HepG2 (cell line): ENCODE measurements around the gene SETD5. TPM values are rescaled to one million over a fixed set of nuclear protein-coding genes. Genes with fewer than 3 reads are reported as not detected.

Experiments used
- ATAC-seq: fragments of 200-7000 bp; cut with Tn5 transposase; 3 replicates; pipeline ENCODE4 v1.9.1; 2020; ENCODE audit warnings: mild to moderate bottlenecking, moderate library complexity
- BruUV-seq: library from RNA; stranded (reverse); fragments of 400-500 nt; replicated peaks from 2 replicates; lab custom pipeline; 2021; lab: Mats Ljungman, UMichigan
- CTCF ChIA-PET: fragments of 300-600 bp; formaldehyde crosslinking; extraction: SDS; loops from one replicate; lab custom pipeline; 2021; ENCODE audit warnings: low total read pairs, inconsistent platforms, low intra/inter-chr PET ratio; lab: Yijun Ruan, JAX
- POLR2A ChIA-PET: fragments of 350-600 bp; sonication (Branson Sonifier 250); formaldehyde crosslinking; loops from one replicate; lab custom pipeline; 2020; ENCODE audit warnings: antibody characterized with exemption, inconsistent platforms; lab: Yijun Ruan, JAX
- DNase-seq: peaks from one replicate; pipeline ENCODE4 v3.0.0-alpha.2; 2015; ENCODE audit warnings: low spot score
- FAIRE-seq: peaks from 3 replicates; lab custom pipeline; 2011; peaks lifted over from hg19 to GRCh38; lab: Jason Lieb, UNC
- H2AFZ ChIP-seq: one replicate; pipeline ENCODE4 v1.6.1; 2011; ENCODE audit warnings: low read length, inconsistent platforms
- H3K27ac ChIP-seq: fragments of 300-600 bp; 3 replicates; pipeline ENCODE4 v1.8.0; 2011; ENCODE audit warnings: mixed run types, mild to moderate bottlenecking, mixed read lengths, low read length, inconsistent platforms; ENCODE audit not compliant: insufficient read depth; ENCODE audit errors: extremely low read length
- H3K27me3 ChIP-seq, 2 experiments: fragments of 200-600 bp in 1 of 2; 2 replicates in 1 of 2; 3 replicates in 1 of 2; pipeline versions ENCODE4 v1.6.0 to v1.8.0; 2011; ENCODE audit warnings: low read length in 2 of 2, mild to moderate bottlenecking in 2 of 2, moderate library complexity in 2 of 2, inconsistent platforms in 1 of 2; ENCODE audit not compliant: insufficient read depth in 2 of 2, control insufficient read depth in 1 of 2
- H3K36me3 ChIP-seq, 2 experiments: fragments of 200-600 bp in 1 of 2; replicated peaks in 1 of 2; 2 replicates in 1 of 2; 3 replicates in 1 of 2; pipeline versions ENCODE4 v1.5.1 to v1.8.0; 2011; ENCODE audit warnings: low read length in 2 of 2, inconsistent platforms in 1 of 2; ENCODE audit not compliant: insufficient read depth in 2 of 2, control insufficient read depth in 1 of 2
- H3K4me1 ChIP-seq: 2 replicates; pipeline ENCODE4 v1.5.1; 2012; ENCODE audit warnings: low read length, inconsistent platforms; ENCODE audit not compliant: insufficient read depth
- H3K4me2 ChIP-seq: 2 replicates; pipeline ENCODE4 v1.6.0; 2011; ENCODE audit warnings: low read depth, low read length, inconsistent platforms
- H3K4me3 ChIP-seq, 3 experiments: fragments of 200-600 bp in 1 of 3; sonication (generic), shearing (Covaris generic) in 1 of 3; replicated peaks in 1 of 3; 2 replicates each; pipeline ENCODE4 v1.5.1; 2011 to 2016; ENCODE audit warnings: low read length in 3 of 3, inconsistent platforms in 2 of 3, low read depth in 2 of 3, mild to moderate bottlenecking in 2 of 3, control low read depth in 1 of 3, mixed read lengths in 1 of 3; ENCODE audit not compliant: insufficient read depth in 1 of 3
- H3K79me2 ChIP-seq: one replicate; pipeline ENCODE4 v1.6.1; 2011; ENCODE audit warnings: low read length, inconsistent platforms; ENCODE audit not compliant: insufficient read depth
- H3K9ac ChIP-seq: 2 replicates; pipeline ENCODE4 v1.6.0; 2011; ENCODE audit warnings: mild to moderate bottlenecking, low read depth, low read length, inconsistent platforms; ENCODE audit not compliant: insufficient read depth
- H3K9me3 ChIP-seq: 2 replicates; pipeline ENCODE4 v1.5.1; 2012; ENCODE audit warnings: mild to moderate bottlenecking, low read length
- H4K20me1 ChIP-seq: 2 replicates; pipeline ENCODE4 v1.6.0; 2011; ENCODE audit warnings: inconsistent platforms, mild to moderate bottlenecking, low read length, moderate library complexity; ENCODE audit not compliant: insufficient read depth
- CEBPB ChIP-seq: IDR thresholded peaks from 2 replicates; pipeline ENCODE4 v1.6.1; 2011; ENCODE audit warnings: low read depth, low read length, improper control_type of control experiment, borderline replicate concordance
- FUBP1 ChIP-seq: sonication (generic); formaldehyde crosslinking; IDR thresholded peaks from 2 replicates; pipeline ENCODE4 v1.5.1; 2020; ENCODE audit warnings: missing genetic modification reagents, mild to moderate bottlenecking, borderline replicate concordance
- JUND ChIP-seq: sonication (generic); formaldehyde crosslinking; IDR thresholded peaks from 2 replicates; pipeline ENCODE4 v1.8.0; 2022; ENCODE audit warnings: mild to moderate bottlenecking, missing genetic modification reagents
- MAFF ChIP-seq: IDR thresholded peaks from 2 replicates; pipeline ENCODE4 v1.6.1; 2011; ENCODE audit warnings: low read depth, low read length, improper control_type of control experiment
- MEIS2 ChIP-seq: sonication (generic); formaldehyde crosslinking; IDR thresholded peaks from 2 replicates; pipeline ENCODE4 v1.9.0; 2021; ENCODE audit warnings: mild to moderate bottlenecking, missing genetic modification reagents
- MTF2 ChIP-seq: sonication (generic); formaldehyde crosslinking; IDR thresholded peaks from 2 replicates; pipeline ENCODE4 v1.5.0; 2020; ENCODE audit warnings: missing genetic modification reagents, borderline replicate concordance
- NFE2L2 ChIP-seq: fragments of 150-350 bp; IDR thresholded peaks from 2 replicates; pipeline ENCODE4 v1.6.1; 2014; ENCODE audit warnings: low read length
- STAT6 ChIP-seq: sonication (generic); formaldehyde crosslinking; IDR thresholded peaks from 2 replicates; pipeline ENCODE4 v1.4.0; 2020; ENCODE audit warnings: missing genetic modification reagents, mild to moderate bottlenecking, borderline replicate concordance
- TP53 ChIP-seq: sonication (generic); formaldehyde crosslinking; conservative IDR thresholded peaks from 2 replicates; pipeline ENCODE4 v1.4.0; 2020; ENCODE audit warnings: missing genetic modification reagents
- ZIK1 ChIP-seq: sonication (generic); formaldehyde crosslinking; IDR thresholded peaks from 2 replicates; pipeline ENCODE4 v1.5.0; 2020; ENCODE audit warnings: mild to moderate bottlenecking, low read depth, missing genetic modification reagents, borderline replicate concordance
- ZNF331 ChIP-seq: sonication (generic); formaldehyde crosslinking; IDR thresholded peaks from 2 replicates; pipeline ENCODE4 v1.4.0; 2020; ENCODE audit warnings: missing genetic modification reagents
- ZNF382 ChIP-seq: sonication (generic); formaldehyde crosslinking; IDR thresholded peaks from 2 replicates; pipeline ENCODE4 v1.5.0; 2020; ENCODE audit warnings: missing genetic modification reagents, mild to moderate bottlenecking, borderline replicate concordance
- ZNF530 ChIP-seq: sonication (generic); formaldehyde crosslinking; IDR thresholded peaks from 2 replicates; pipeline ENCODE4 v1.5.0; 2020; ENCODE audit warnings: low read depth, mild to moderate bottlenecking, missing genetic modification reagents
- ZNF691 ChIP-seq: sonication (generic); formaldehyde crosslinking; IDR thresholded peaks from 2 replicates; pipeline ENCODE4 v1.4.0; 2020; ENCODE audit warnings: missing genetic modification reagents, low read depth, mild to moderate bottlenecking, borderline replicate concordance
- ZNF788 ChIP-seq: sonication (generic); formaldehyde crosslinking; IDR thresholded peaks from 2 replicates; pipeline ENCODE4 v1.5.0; 2020; ENCODE audit warnings: mild to moderate bottlenecking, missing genetic modification reagents, borderline replicate concordance
- ZNF800 ChIP-seq: sonication (generic); formaldehyde crosslinking; IDR thresholded peaks from 2 replicates; pipeline ENCODE4 v1.4.0; 2020; ENCODE audit warnings: missing genetic modification reagents
- WGBS: methylation state at CpG from one replicate; pipeline ENCODE4 v1.1.6; 2017; ENCODE audit warnings: low lambda C conversion rate; 5-methylcytosine and 5-hydroxymethylcytosine counted together
- in situ Hi-C: cut with HindIII; loops from 2 replicates; pipeline ENCODE4 v1.10.0; 2017; ENCODE audit warnings: low pct_unique_long_range_greater_than_20kb; ENCODE audit not compliant: extremely low pct_ligation_motif_present
- intact Hi-C: fragments of 100-400 bp; cut with micrococcal nuclease; formaldehyde crosslinking; loops from one replicate; pipeline ENCODE4 v1.10.0; 2022; ENCODE audit not compliant: unreplicated experiment
- polyA plus RNA-seq, 8 experiments: library from polyadenylated mRNA; depleted of rRNA in 3 of 8; stranded (reverse) in 7 of 8; unstranded in 1 of 8; fragments of >200 nt; fragmentation: Illumina TruSeq in 4 of 8; extraction: Trizol in 4 of 8; gene quantifications; 2 replicates each; pipeline versions ENCODE4 v1.2.1 to v1.2.3, GENCODE V29; 2011 to 2016; ENCODE audit warnings: low read depth in 4 of 8, missing spikeins in 1 of 8, mixed read lengths in 1 of 8; ENCODE audit not compliant: insufficient read depth in 1 of 8
- total RNA-seq, 5 experiments: library from RNA; depleted of rRNA; stranded (reverse); fragments of >200 nt; fragmentation: Illumina TruSeq; extraction: Trizol; gene quantifications; 2 replicates each; pipeline ENCODE4 v1.2.3, GENCODE V29; 2016; ENCODE audit warnings: low read depth in 1 of 5

Gene SETD5
- total and polyA plus RNA-seq, 2 of the 13 experiments (the other 11 are each of a cell fraction or from before 2014, with no cell fraction given), result 46.8 to 95.8 TPM

- CTCF ChIA-PET, result no interaction called here
- in situ Hi-C loops, result no loop called here
- H3K9me3 ChIP-seq, result peaks cover 10% of the 10 kb centered on the region; the same call in 1 of the 2 replicates
- TF ChIP-seq ZNF788 (CRISPR knock-in tag), result no peak
- TF ChIP-seq TP53 (CRISPR knock-in tag), result no peak
- TF ChIP-seq ZNF691 (CRISPR knock-in tag), result no peak
- TF ChIP-seq FUBP1, result no peak
- no peak for TF ChIP-seq MAFF
- TF ChIP-seq MEIS2 (CRISPR knock-in tag), result no peak
- no peak for TF ChIP-seq MTF2
- no peak for TF ChIP-seq JUND (CRISPR knock-in tag)
- no peak for TF ChIP-seq ZIK1 (CRISPR knock-in tag)
- TF ChIP-seq STAT6 (CRISPR knock-in tag), result no peak
- TF ChIP-seq NFE2L2, result no peak
- TF ChIP-seq ZNF382 (CRISPR knock-in tag), result no peak
- no peak for TF ChIP-seq ZNF530 (CRISPR knock-in tag)
- TF ChIP-seq ZNF800 (CRISPR knock-in tag), result no peak
- TF ChIP-seq ZNF331, result no peak
- no peak for TF ChIP-seq CEBPB
Observed at GRCh38 chr3:9491506-9491905, 94.1 kb downstream of the SETD5 start.

More at GRCh38 chr3:9491506-9491905, 94.1 kb downstream of the SETD5 start:
- no peak for DNase-seq
- Histone ChIP-seq H2AFZ (no peak overlapping the region), H3K27ac (no peak overlapping the region), H3K4me1 (no peaks in the 10 kb centered on the region), H3K79me2 (no peaks in the 10 kb centered on the region), H3K27me3 (no peaks in the 10 kb centered on the region), H3K36me3 (no peaks in the 10 kb centered on the region), H3K9ac (no peak overlapping the region), H3K4me3 (no peak overlapping the region), H3K4me2 (no peak overlapping the region), H4K20me1 (no peaks in the 10 kb centered on the region)
- 90% methylated on average over 3 of the region's 3 CpGs for WGBS
- POLR2A ChIA-PET, result no interaction called here
- no TSS peak for BruUV-seq
- FAIRE-seq, result no peak
- intact Hi-C loops, result no loop called here
- no peak for ATAC-seq
